ENCODE results near the gene ACAD11.

GRCh38 chr3:132682201-132682600 lies 22.6 kb upstream of the ACAD11 start:
- TF ChIP-seq CTCF (IDR thresholded peaks at IDR 0.05) (no peak), POLR2A (IDR thresholded peaks at IDR 0.05) (no peak)

Data from lower leg skin (tissue), 3 donors.